Breast epithelium (tissue), 4 donors: ENCODE measurements around the gene PSMD12. TPM values are rescaled to one million over a fixed set of nuclear protein-coding genes. Genes with fewer than 3 reads are reported as not detected.

Experiments
- DNase-seq, 2 donors: peaks; one replicate each; pipeline ENCODE4 v3.0.0-alpha.2; 2019; ENCODE audit warnings: low spot score in 2 of 2
- H3K27ac ChIP-seq, 2 donors: fragments of 200-600 bp; sonication (generic) in 1 of 2; one replicate each; pipeline ENCODE4 v1.5.1; 2016 to 2019; ENCODE audit warnings: mild to moderate bottlenecking in 1 of 2
- H3K27me3 ChIP-seq, 2 donors: fragments of 200-600 bp; sonication (generic) in 1 of 2; one replicate each; pipeline versions ENCODE4 v1.5.1 to v1.6.0; 2017 to 2019; ENCODE audit warnings: control low read depth in 1 of 2, mild to moderate bottlenecking in 1 of 2
- H3K36me3 ChIP-seq: fragments of 200-600 bp; one replicate; pipeline ENCODE4 v1.5.1; 2019
- H3K4me1 ChIP-seq, 2 donors: fragments of 200-600 bp; sonication (generic); one replicate each; pipeline ENCODE4 v1.5.1; 2016 to 2019; ENCODE audit warnings: control low read depth in 1 of 2
- H3K4me3 ChIP-seq, 3 donors: fragments of 200-600 bp; sonication (generic); 1 replicate in 2 of 3; 2 replicates in 1 of 3; pipeline ENCODE4 v1.5.1; 2016 to 2019; ENCODE audit warnings: mild to moderate bottlenecking in 3 of 3, moderate library complexity in 2 of 3
- H3K9me3 ChIP-seq, 2 donors: fragments of 200-600 bp; sonication (generic) in 1 of 2; one replicate each; pipeline ENCODE4 v1.5.1; 2016 to 2019; ENCODE audit warnings: control low read depth in 1 of 2
- CTCF ChIP-seq, 3 donors: fragments of 450-650 bp; IDR thresholded peaks; one replicate each; pipeline ENCODE4 v1.5.1; 2016 to 2017; ENCODE audit warnings: antibody characterized with exemption in 3 of 3, mild to moderate bottlenecking in 3 of 3, moderate library complexity in 3 of 3
- POLR2A ChIP-seq: fragments of 450-650 bp; IDR thresholded peaks from one replicate; pipeline ENCODE4 v1.6.1; 2016; ENCODE audit warnings: antibody characterized with exemption, mild to moderate bottlenecking, moderate library complexity
- POLR2AphosphoS5 ChIP-seq, 3 donors: sonication (generic); formaldehyde crosslinking; IDR thresholded peaks; one replicate each; pipeline ENCODE4 v1.6.1; 2017; ENCODE audit warnings: antibody characterized with exemption in 3 of 3
- intact Hi-C: fragments of 100-400 bp; cut with DNase I; formaldehyde crosslinking; loops from one replicate; pipeline ENCODE4 v1.15.1; 2023; ENCODE audit warnings: low total_unique reads
- total RNA-seq, 3 donors: library from RNA; depleted of rRNA; stranded (reverse); fragments of >200 nt; gene quantifications; one replicate each; pipeline ENCODE4 v1.1.0, GENCODE V29; 2016

Gene PSMD12
- total RNA-seq, 3 donors from 2014 or later, result 21.2 to 33.6 (median 30.5) TPM

GRCh38 chr17:67297454-67297960 lies 68.9 kb downstream of the PSMD12 start:
- no peak for TF ChIP-seq POLR2A
- no peak for TF ChIP-seq POLR2AphosphoS5 (IDR thresholded peaks at IDR 0.05)
- TF ChIP-seq CTCF (IDR thresholded peaks at IDR 0.05), result no peak
- no peak overlapping the region for H3K4me3 ChIP-seq
- no peak for DNase-seq
- H3K27ac ChIP-seq, result no peak overlapping the region
- intact Hi-C loops, result no loop called here
- no peaks in the 10 kb centered on the region for H3K4me1 ChIP-seq
- H3K27me3 ChIP-seq, result no peaks in the 10 kb centered on the region
- no peaks in the 10 kb centered on the region for H3K36me3 ChIP-seq
- no peaks in the 10 kb centered on the region for H3K9me3 ChIP-seq

- H3K9me3 ChIP-seq, result no peaks in the 10 kb centered on the region
- DNase-seq, result no peak
- H3K27ac ChIP-seq, result no peak overlapping the region
- intact Hi-C loops, result no loop called here
- H3K36me3 ChIP-seq, result no peaks in the 10 kb centered on the region
- H3K4me3 ChIP-seq, result no peak overlapping the region
- no peak for TF ChIP-seq POLR2A
- TF ChIP-seq CTCF (IDR thresholded peaks at IDR 0.05), result no peak
- no peak for TF ChIP-seq POLR2AphosphoS5 (IDR thresholded peaks at IDR 0.05)
- no peaks in the 10 kb centered on the region for H3K4me1 ChIP-seq
- no peaks in the 10 kb centered on the region for H3K27me3 ChIP-seq
Measured at GRCh38 chr17:67294451-67295199, 71.8 kb downstream of the PSMD12 start.

GRCh38 chr17:67293251-67294203 lies 72.8 kb downstream of the PSMD12 start:
- no peaks in the 10 kb centered on the region for H3K36me3 ChIP-seq
- intact Hi-C loops, result no loop called here
- H3K4me1 ChIP-seq, result no peaks in the 10 kb centered on the region
- TF ChIP-seq POLR2AphosphoS5 (IDR thresholded peaks at IDR 0.05) (no peak), CTCF (IDR thresholded peaks at IDR 0.05) (peak in 2 of 3 donors; percentile 38 to 65)
- no peaks in the 10 kb centered on the region for H3K9me3 ChIP-seq
- no peak overlapping the region for H3K4me3 ChIP-seq
- no peaks in the 10 kb centered on the region for H3K27me3 ChIP-seq
- H3K27ac ChIP-seq, result no peak overlapping the region
- DNase-seq, result peak in 1 of 2 donors; percentile 54

GRCh38 chr17:67290711-67291291 lies 75.6 kb downstream of the PSMD12 start:
- H3K36me3 ChIP-seq, result no peaks in the 10 kb centered on the region
- TF ChIP-seq CTCF (IDR thresholded peaks at IDR 0.05) (no peak), POLR2A (no peak), POLR2AphosphoS5 (IDR thresholded peaks at IDR 0.05) (no peak)
- H3K27ac ChIP-seq, result peak overlapping the region in 1 of 2 donors; percentile 25
- intact Hi-C loops, result no loop called here
- H3K27me3 ChIP-seq, result no peaks in the 10 kb centered on the region
- DNase-seq, result no peak
- no peaks in the 10 kb centered on the region for H3K4me1 ChIP-seq
- no peaks in the 10 kb centered on the region for H3K9me3 ChIP-seq
- no peak overlapping the region for H3K4me3 ChIP-seq
